WTC11 (cell line): ENCODE measurements around the gene FRMD4A.

ENCODE experiments used
- CREB1 ChIP-seq: sonication (generic); formaldehyde crosslinking; IDR thresholded peaks from 2 replicates; pipeline ENCODE4 v1.8.0; 2023; ENCODE audit warnings: mild to moderate bottlenecking, missing genetic modification reagents
- CTCF ChIP-seq: fragments of 200-600 bp; IDR thresholded peaks from 2 replicates; pipeline ENCODE4 v1.8.0; 2022; ENCODE audit warnings: antibody characterized with exemption
- FOXJ3 ChIP-seq: sonication (generic); formaldehyde crosslinking; IDR thresholded peaks from 2 replicates; pipeline ENCODE4 v1.9.0; 2021; ENCODE audit warnings: missing genetic modification reagents, mild to moderate bottlenecking, borderline replicate concordance
- KAT7 ChIP-seq: sonication (generic); formaldehyde crosslinking; IDR thresholded peaks from 2 replicates; pipeline ENCODE4 v1.8.1; 2023; ENCODE audit warnings: missing genetic modification reagents, mild to moderate bottlenecking, borderline replicate concordance
- MAX ChIP-seq: sonication (generic); formaldehyde crosslinking; IDR thresholded peaks from 2 replicates; pipeline ENCODE4 v1.8.0; 2022; ENCODE audit warnings: mild to moderate bottlenecking, missing genetic modification reagents
- TF ChIP-seq, protein P1 (sequence below): sonication (generic); formaldehyde crosslinking; IDR thresholded peaks from 2 replicates; pipeline ENCODE4 v1.8.1; 2022; ENCODE audit warnings: low read depth, mild to moderate bottlenecking, moderate library complexity, missing genetic modification reagents, borderline replicate concordance

DNA sequence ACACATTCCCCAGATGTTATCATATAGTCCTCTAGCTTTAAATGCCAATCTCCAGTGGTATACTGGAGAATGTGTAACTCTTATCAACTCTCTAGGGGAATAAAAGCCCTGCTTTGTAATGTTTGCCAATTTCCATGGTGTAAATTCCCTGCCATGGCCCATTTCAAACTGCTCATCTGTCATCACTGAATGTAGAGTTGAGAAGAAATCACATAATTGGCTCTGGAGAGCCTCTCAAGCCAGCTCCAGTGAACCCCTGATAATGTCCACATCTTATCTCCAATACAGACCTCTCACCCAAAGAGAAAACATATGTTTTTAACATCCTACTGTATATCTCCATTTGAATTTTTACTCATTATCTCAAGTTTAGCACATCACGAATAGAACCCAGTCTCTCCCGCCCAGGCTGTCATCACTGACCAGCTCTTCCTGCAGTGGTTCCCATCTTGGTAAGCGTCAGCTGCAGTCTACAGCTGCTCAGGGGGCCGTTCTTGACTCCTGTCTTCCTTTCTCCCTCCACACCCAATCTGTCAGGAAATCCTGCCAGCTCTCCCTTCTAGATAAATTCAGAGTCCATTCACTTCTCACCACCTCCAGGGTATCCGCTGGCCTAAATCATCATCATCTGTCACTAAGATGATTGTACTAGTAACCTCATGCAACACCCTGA is 332.4 kb downstream of the FRMD4A start:
- TF ChIP-seq KAT7 (CRISPR knock-in tag) (no peak), CREB1 (CRISPR knock-in tag) (no peak), FOXJ3 (CRISPR knock-in tag) (no peak), CTCF (no peak), MAX (CRISPR knock-in tag) (no peak)
- TF ChIP-seq, protein P1, sequence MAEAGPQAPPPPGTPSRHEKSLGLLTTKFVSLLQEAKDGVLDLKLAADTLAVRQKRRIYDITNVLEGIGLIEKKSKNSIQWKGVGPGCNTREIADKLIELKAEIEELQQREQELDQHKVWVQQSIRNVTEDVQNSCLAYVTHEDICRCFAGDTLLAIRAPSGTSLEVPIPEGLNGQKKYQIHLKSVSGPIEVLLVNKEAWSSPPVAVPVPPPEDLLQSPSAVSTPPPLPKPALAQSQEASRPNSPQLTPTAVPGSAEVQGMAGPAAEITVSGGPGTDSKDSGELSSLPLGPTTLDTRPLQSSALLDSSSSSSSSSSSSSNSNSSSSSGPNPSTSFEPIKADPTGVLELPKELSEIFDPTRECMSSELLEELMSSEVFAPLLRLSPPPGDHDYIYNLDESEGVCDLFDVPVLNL = no peak
